ENCODE results near the gene CRY2. TPM values are rescaled to one million over a fixed set of nuclear protein-coding genes. Genes with fewer than 3 reads are reported as not detected.
A peak's percentile ranks its signal among the peaks of the same experiment; 100 is the strongest.

Gene CRY2
- total RNA-seq, 1 donor from 2014 or later = 9.2 TPM

DNA sequence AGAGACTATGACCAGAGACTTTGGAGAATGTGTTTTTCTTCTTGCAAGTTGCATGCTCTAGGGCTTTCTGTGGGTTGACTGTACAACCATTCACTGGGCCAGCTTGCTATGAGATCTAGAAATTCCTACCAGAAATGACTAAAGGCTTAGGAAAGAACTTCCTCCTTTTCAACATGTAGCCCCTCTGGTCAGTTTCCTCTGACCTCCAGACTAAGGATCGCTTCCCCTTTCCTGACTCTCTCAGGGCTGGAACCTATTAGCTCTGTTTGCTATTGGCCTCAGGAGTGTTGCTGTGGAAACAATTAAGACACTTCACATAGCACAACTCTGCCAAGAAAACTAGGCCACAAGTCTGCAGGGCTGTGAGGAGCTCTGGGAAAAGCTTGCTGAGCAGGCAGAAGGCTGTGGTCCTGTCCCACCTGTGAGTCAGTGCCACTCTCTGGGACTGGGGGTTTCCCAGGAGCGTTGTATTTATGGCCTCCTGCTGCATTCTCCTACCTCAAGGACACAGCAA lies 10.7 kb downstream of the CRY2 start:
- TF ChIP-seq, protein P1, sequence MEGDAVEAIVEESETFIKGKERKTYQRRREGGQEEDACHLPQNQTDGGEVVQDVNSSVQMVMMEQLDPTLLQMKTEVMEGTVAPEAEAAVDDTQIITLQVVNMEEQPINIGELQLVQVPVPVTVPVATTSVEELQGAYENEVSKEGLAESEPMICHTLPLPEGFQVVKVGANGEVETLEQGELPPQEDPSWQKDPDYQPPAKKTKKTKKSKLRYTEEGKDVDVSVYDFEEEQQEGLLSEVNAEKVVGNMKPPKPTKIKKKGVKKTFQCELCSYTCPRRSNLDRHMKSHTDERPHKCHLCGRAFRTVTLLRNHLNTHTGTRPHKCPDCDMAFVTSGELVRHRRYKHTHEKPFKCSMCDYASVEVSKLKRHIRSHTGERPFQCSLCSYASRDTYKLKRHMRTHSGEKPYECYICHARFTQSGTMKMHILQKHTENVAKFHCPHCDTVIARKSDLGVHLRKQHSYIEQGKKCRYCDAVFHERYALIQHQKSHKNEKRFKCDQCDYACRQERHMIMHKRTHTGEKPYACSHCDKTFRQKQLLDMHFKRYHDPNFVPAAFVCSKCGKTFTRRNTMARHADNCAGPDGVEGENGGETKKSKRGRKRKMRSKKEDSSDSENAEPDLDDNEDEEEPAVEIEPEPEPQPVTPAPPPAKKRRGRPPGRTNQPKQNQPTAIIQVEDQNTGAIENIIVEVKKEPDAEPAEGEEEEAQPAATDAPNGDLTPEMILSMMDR (conservative IDR thresholded peaks at IDR 0.05; ENCODE audit: low read depth, low read length) = no peak
- peak; percentile 99 for DNase-seq (ENCODE audit: low read depth)
- no peak overlapping the region for H3K4me3 ChIP-seq (ENCODE audit: low read depth, low read length)

DNA sequence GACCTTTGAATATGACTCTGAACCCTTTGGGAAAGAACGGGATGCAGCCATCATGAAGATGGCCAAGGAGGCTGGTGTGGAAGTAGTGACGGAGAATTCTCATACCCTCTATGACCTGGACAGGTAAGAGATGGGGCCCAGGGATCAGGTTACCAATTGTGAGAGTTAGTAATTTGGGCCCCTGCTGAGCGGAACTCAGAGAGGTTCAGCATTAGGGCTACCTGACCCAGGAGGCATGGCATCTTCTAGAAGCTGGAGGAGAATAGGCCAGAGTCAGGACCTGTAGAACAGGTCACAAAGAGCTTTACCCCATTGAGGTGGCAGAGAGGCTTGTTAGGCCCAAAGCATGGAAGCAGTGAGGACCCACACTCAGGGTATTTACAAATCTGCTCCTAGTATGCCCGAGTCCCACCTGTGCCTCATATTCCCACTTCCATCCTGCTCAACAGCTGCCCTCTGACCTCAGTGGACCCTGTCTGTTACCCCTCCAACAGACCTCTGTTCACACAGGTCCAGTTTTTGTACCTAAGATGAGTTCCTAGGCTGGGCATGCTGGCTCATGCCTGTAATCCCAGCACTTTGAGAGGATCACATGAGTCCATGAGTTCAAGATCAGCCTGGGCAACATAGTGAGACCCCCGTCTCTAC lies 11.6 kb downstream of the CRY2 start:
- TF ChIP-seq, protein P1 (conservative IDR thresholded peaks at IDR 0.05; ENCODE audit: low read depth, low read length) = no peak
- H3K4me3 ChIP-seq (ENCODE audit: low read depth, low read length) = no peak overlapping the region
- DNase-seq (ENCODE audit: low read depth) = no peak

DNA sequence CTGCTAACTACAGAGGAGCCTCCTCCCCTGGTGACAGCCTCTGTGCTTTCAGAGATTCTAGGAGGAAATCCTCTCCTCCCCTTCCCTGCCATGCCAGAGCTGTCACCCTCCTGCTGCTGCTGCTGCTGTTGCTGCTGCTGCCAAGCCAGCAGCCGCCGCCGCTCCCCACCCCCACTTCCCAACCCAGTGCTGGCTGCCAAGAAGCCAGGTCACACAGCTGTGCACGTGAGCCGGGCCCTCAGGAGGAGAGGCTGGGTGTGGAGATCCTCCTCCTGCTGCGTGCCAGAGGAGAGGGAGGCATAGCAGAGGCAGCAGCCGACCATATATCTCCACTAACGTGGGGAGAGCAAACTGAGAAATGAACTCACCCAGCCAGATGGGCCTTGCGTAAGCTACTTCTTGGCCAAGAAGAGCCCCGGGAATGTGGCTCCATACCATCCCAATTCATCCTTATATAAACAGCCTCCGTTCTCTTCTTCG lies 12.4 kb downstream of the CRY2 start:
- DNase-seq (ENCODE audit: low read depth) = peak; percentile 52
- H3K4me3 ChIP-seq (ENCODE audit: low read depth, low read length) = no peak overlapping the region
- TF ChIP-seq, protein P1 (conservative IDR thresholded peaks at IDR 0.05; ENCODE audit: low read depth, low read length) = no peak

DNA sequence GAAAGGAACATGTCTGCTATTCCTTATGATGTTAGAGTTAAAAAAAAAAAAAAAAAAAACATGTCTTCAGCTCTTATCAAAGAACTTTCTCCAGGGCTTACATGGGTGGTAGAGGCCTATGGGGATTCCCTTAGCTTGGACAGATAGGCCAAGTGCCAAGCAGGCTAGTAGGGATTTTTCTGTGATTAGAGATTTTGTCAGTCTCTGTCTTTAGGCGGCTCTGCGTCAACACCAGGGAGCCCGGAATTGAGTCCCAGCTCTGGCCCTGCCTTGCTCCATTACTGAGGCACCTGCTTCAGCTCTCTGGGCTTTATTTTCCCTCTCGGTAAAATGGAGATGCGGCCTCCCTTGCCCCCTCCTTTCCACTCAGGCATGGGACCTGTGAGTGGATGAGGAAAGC lies 13.1 kb downstream of the CRY2 start:
- no peak for DNase-seq (ENCODE audit: low read depth)
- TF ChIP-seq, protein P1 (conservative IDR thresholded peaks at IDR 0.05; ENCODE audit: low read depth, low read length) = no peak
- H3K4me3 ChIP-seq (ENCODE audit: low read depth, low read length) = no peak overlapping the region

DNA sequence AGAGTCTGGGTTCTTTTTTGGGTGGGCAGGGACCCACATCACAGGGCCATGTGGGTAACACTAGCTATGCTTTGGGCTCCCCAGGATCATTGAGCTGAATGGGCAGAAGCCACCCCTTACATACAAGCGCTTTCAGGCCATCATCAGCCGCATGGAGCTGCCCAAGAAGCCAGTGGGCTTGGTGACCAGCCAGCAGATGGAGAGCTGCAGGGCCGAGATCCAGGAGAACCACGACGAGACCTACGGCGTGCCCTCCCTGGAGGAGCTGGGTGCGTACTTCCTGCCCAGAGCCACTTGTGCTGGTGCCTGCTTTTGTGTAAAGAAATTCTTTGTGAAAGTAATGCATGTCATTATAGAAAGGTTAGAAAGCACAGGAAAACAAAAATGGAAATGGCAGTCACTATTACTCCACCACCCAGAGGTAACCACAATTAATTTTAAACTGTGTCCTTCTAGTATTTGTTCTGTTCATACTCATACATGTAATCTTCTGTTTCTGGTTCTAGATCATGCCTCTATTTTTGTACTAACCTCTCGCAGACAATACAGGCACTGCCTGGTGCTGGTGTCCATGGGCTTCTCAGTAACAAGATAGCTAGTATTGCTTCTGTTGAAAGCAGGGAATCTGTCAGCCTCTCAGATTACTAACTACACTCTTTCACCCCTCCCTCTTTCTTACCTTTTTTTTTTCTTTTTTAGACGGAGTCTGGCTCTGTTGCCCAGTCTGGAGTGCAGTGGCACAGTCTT lies 13.7 kb downstream of the CRY2 start:
- TF ChIP-seq, protein P1 (conservative IDR thresholded peaks at IDR 0.05; ENCODE audit: low read depth, low read length) = no peak
- DNase-seq (ENCODE audit: low read depth) = no peak
- no peak overlapping the region for H3K4me3 ChIP-seq (ENCODE audit: low read depth, low read length)

DNA sequence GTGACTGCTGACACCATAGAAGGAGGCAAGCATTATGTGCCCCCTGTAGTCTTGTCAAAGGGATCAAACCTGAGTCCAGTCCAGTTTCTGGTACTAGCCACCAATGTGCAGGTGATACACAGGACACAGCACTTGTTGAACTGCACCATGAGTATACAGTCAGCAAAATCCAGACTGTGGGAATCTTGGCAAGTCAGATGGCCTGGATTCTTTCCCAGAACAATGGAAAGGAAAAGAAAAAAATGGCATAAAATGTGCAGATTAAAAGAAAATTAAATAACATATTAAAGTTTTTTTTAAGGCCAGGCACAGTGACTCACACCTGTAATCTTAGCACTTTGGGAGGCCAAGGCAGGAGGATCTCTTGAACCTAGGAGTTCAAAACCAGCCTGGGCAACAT lies 16.8 kb downstream of the CRY2 start:
- no peak for DNase-seq (ENCODE audit: low read depth)
- H3K4me3 ChIP-seq (ENCODE audit: low read depth, low read length) = no peak overlapping the region
- TF ChIP-seq, protein P1 (conservative IDR thresholded peaks at IDR 0.05; ENCODE audit: low read depth, low read length) = no peak
